Measurements from ENCODE around the gene IFT20. TPM values are rescaled to one million over a fixed set of nuclear protein-coding genes. Genes with fewer than 3 reads are reported as not detected.

The IFT20 gene
- total and polyA plus RNA-seq, 11 donors: 7.9 to 18.9 (median 11.1) TPM

GRCh38 chr17:28381141-28381825, 46.0 kb upstream of the IFT20 start:
- Histone ChIP-seq H3K27me3 (peaks cover 0 to 8% (median 0%) of the 10 kb centered on the region in 9 donors), H3K4me1 (peaks cover 0 to 25% (median 4%) of the 10 kb centered on the region in 12 donors), H3K4me3 (peak overlapping the region in 8 of 12 donors; percentile 2 to 25 (median 10)), H3K27ac (no peak overlapping the region), H3K9me3 (no peaks in the 10 kb centered on the region), H3K36me3 (peaks cover 0 to under 1% (median 0%) of the 10 kb centered on the region in 9 donors)
- WGBS, 4 donors: 18 to 37% (median 35%) methylated on average over 55 to 72 of the region's 72 CpGs
- no peak for DNase-seq
- intact Hi-C loops (cut with DNase I): no loop called here
- ATAC-seq: peak in 3 of 4 donors; percentile 27 to 35 (median 29)
- TF ChIP-seq POLR2A (IDR thresholded peaks at IDR 0.05) (no peak), CTCF (IDR thresholded peaks at IDR 0.05) (peak in 4 of 12 donors; percentile 7 to 25 (median 16))

- H3K36me3 ChIP-seq: no peaks in the 10 kb centered on the region
- intact Hi-C loops (cut with DNase I): loop anchor here in 1 of 10 donors (10.0 kb wide), 1 partner anchor 65 kb away; the partner anchor contains the start of gene TMEM97
- no peak overlapping the region for H3K27ac ChIP-seq
- H3K4me3 ChIP-seq: no peak overlapping the region
- DNase-seq (no peak), ATAC-seq (no peak)
- H3K9me3 ChIP-seq: no peaks in the 10 kb centered on the region
- WGBS, 4 donors: 72 to 78% (median 75%) methylated on average over 10 of the region's 10 CpGs
- peaks cover 0 to 8% (median 0%) of the 10 kb centered on the region in 9 donors for H3K27me3 ChIP-seq
- H3K4me1 ChIP-seq: peaks cover 0 to 24% (median 4%) of the 10 kb centered on the region in 12 donors
- TF ChIP-seq CTCF (IDR thresholded peaks at IDR 0.05) (no peak), POLR2A (IDR thresholded peaks at IDR 0.05) (no peak)
Measured at GRCh38 chr17:28379814-28380801, 44.8 kb upstream of the IFT20 start.

- TF ChIP-seq CTCF (IDR thresholded peaks at IDR 0.05): no peak
- TF ChIP-seq POLR2A (IDR thresholded peaks at IDR 0.05): no peak
- Histone ChIP-seq H3K4me1 (peaks cover 7 to 39% (median 25%) of the 10 kb centered on the region in 12 donors), H3K9me3 (no peaks in the 10 kb centered on the region), H3K36me3 (no peaks in the 10 kb centered on the region), H3K27me3 (no peaks in the 10 kb centered on the region), H3K27ac (no peak overlapping the region), H3K4me3 (peak overlapping the region in 7 of 12 donors; percentile 60 to 85 (median 66))
- intact Hi-C loops (cut with DNase I): loop anchor here in 1 of 10 donors (10.0 kb wide), 1 partner anchor 58 kb away; the partner anchor contains the start of gene TMEM97
- ATAC-seq: no peak
- no peak for DNase-seq
- WGBS, 4 donors: 77 to 89% (median 84%) methylated on average over 6 of the region's 6 CpGs
Measured at GRCh38 chr17:28372945-28373274, 37.6 kb upstream of the IFT20 start.
